ENCODE measurements around the gene DPP9.

The DPP9 gene

DNA sequence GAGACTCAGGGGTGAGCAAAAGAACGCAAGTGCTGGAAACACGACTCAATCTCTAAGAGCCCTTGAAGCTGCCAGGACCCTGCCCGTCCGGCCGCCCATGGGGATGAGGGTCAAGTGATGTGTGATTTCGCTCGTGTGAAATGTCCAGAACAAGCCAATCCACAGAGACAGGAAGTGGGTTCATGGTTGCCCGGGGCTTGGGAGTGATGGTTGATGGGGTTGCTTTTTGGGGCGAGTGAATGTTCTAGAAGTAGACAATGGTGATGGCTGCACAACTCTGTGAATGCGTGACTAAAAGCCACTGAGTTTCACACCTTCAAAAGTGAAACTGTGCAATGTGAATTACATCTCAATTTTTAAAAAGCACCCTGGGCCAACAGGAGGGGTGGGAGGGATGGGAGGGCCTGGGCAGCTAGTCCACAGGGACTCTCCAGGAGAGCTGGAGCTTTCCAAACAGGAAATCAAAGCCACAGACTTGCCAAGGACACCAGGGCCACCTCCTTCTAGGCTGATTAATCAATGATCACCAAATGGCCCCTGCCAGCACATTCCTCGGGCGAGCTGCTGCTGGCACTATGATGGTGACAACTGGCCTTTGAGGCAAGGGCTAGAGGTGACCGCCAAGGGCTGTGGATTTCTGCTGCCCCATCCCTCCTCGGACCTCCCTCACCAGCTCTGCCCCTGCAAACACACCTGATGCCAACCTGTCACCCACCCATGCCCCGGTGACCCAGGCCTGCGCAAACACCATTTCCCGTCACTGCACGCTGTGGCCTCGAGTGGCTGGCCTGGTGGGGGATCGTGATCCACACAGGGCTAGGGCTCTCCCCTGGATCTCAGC, 14.0 kb downstream of the DPP9 start:
- no peak for DNase-seq (ENCODE audit: low read depth in 3 of 3)

DNA sequence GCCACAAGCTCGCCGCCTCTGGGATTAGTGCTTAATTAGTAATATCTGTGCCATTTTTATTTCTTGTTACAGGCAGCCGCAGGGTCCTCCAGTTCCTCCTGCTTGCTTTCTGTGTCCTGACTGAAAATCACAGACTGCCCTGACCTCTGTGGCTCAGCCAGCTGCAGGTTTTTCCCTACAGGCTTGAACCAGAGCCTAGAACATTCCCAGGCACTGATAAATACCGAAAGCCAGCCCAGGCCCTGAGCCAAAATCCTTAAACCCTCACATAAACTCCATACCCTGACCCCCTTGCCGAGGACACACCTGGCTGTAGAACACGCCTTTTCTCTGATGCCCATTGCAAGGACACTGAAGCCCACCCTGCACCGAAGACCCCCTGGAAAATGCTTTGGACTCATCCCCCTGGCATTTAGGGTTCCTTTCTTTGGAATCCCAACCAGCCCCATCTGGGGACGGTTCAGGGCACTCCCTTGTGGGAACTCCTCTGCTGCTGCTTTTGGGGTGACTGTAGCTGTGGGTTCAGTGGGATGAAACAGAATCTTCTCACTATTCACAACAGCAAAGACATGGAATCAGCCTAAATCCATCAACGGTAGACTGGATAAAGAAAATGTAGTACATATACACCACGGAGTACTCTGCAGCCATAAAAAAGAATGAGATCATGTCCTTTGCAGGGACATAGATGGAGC, 15.5 kb downstream of the DPP9 start:
- DNase-seq (ENCODE audit: low read depth in 3 of 3): no peak

DNA sequence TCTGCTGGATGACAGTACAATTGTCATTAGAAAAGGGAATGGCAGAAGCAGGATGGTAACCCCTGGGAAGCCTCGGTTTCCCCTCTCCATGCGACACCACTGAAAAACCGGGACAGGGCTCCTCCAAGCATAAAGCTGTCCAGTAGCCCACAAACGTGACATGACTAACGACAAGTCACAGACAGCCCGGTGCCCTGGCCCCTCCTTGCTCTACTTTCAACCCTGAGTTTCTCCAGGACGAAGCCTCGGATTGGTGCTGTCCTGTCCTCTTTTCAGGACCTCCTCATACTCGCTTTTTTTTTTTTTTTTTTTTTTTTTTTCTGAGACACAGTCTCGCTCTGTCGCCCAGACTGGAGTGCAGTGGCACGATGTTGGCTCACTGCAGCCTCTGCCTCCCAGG, 16.3 kb downstream of the DPP9 start:
- DNase-seq (ENCODE audit: low read depth in 3 of 3): no peak

DNA sequence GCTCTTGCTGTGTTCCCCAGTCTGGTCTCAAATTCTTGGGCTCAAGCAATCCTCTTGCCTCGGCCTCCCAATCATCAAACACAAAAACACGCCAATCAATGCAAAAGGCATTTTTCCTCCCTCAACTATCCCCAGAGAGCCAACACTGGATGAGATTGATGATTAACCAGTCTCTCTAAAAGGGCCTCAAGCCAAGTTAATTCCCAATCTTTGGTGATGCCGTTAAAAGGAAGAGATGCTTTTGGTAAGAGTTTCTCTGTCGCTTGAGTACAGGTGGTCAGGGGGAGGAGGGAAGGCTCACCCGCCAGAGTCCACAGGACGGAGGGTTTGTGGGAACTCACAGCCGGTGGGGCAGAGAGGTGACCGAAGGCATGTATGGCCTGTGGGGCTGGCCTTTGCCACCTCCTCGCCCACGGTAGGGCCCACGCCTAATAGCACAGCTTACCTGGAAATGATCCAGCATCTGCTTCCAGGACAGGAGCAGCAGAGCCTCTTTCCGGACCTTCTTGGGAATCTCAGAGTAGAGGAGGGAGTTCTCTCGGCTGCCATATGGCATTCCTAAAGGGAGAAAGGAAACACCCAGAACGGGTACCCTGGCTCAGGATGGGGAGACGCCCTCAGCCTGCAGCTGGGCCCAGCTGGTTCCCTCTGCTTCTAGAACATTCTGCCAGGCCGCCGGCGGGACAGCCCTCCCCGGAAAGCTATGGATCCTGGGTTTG, 18.1 kb downstream of the DPP9 start:
- no peak for DNase-seq (ENCODE audit: low read depth in 3 of 3)

DNA sequence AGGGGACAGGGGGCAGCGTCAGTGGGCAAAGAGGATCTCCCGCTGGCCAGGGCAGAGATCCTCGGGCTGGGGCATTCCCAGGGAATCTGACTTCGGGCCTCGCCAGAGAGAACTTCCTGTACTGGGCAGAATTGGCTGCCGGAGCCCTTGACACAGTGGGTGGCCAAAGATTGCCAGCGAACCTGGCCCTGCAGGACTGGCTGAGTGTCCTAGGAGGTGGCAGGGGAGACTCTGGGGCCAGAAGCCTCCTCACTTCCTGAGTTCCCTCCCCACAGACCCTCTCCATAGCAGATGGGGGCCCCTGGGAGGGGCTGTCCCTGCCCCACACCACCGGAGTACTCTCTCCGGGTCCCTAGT, 19.3 kb downstream of the DPP9 start:
- no peak for DNase-seq (ENCODE audit: low read depth in 3 of 3)

DNA sequence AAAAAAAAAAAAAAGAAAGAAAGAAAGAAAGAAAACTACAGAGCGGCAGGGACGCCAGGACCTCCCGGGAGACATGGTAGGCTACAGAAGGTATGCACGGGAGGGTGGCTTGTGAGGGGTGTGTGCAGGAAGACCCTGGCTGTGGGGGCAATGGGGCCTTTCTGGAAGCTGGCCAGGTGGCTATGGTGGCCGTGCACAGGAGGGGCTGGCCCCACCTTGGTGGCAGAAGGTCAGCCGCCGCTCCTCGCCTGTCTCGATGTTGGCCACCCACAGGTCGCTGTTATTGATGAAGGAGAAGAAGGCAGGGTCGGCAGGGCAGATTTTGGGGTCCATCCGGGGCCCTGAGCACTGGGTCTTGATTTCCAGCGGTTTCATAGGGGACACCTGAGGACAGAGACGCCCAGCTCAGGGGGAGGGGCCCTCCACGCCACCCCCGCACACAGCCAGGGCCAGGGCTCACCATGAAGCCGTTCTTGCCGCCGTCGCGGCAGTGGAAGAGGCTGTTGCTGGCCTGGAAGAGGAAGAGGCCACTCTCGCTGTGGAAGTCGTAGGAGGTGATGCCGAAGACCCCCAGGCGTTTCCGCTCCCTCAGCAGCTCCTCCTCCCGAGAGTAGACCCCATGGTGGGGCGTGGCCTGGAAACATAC, 19.8 kb downstream of the DPP9 start:
- DNase-seq (ENCODE audit: low read depth in 3 of 3): no peak

DNA sequence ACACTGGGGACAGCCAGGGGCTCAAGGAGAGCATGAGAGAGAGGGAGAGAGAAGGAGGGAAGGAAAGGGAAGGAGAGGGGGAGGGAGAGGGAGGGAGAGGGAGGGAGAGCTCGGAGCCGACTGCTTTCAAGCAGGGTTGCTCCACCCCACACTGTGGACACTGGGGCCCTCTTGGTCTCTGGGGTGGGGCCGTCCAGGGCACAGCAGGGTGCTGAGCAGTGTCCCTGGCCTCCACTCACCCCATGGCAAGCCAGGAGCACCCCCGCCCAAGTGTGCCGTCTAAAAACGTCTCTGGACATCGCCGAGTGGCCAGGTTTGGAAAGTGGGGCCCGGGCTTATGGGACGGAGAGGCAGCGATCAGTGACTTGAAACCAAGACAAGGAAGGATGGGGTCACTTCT, 20.9 kb downstream of the DPP9 start:
- no peak for DNase-seq (ENCODE audit: low read depth in 3 of 3)

DNA sequence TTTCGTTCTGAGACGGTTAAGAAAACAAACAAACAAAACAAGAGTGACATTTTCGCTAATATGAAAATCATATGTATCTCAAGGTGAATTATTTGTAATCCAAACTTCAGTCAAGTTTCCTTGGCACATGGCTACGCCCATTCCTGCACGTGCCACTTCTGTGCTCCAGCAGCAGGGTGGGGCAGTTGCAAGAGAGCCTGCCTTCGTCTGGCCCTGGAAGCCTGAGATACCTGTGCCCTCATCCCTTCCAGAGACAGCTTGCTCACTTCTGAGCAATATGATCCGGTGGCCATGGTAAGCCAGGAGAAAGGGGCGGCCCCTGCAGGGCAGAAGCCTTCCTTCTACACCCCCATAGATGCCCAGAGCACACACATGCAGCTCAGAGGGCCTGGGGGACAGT, 22.1 kb downstream of the DPP9 start:
- DNase-seq (ENCODE audit: low read depth in 3 of 3): no peak

DNA sequence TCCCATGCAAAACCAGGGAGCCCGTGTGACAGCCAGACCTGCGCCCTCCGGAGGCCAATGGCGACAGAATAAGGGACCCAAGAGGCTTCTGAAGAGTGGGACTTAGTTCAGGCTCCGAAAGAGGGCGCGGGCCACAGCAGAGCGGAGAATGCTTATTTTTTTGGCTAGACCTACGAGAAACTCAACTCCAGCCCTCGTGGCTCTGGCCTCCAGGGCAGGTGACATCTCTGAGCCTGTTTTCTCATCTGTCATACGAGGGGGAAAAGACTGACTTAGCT, 23.0 kb downstream of the DPP9 start:
- no peak for DNase-seq (ENCODE audit: low read depth in 3 of 3)

DNA sequence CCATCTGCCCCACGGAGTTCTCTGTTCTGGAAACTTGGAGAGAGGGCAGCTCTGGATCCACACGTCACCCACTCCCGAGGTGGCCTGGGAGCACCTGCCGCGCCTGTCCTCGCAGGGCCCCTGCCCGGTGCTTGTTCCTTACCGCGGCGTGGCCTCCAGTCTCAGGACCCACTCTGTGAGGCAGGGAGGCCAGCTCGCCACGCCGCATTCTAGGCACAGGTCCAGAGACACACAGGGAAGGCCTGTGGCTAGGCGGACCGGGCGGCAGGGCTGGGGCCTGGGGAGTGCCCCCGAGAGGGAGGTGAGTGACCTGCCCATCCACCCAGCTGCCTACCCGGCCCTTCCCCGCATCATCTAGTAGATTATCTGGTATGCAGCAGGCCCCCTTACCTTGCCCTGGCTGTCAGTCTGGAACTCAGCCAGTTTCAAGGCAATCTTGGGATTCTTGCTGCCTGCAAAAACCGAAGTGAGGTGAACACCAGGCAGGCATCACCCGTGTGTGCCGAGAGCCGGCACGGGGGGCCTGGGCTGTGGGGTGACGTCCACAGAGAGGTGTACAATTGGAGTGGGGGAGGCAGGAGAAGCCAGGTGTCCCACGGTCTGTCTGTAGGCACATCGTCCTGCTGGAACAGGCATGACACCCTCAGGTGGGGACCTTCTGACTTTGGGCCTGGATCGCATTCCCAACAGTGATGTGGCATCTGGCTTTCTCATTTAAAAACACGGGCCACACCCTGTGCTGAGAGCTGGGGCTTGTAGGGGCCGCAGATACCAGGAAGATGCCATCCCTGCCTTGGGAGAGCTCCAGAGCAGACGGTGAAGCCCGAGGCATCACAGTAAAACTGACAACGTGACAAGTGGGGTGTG, 23.6 kb downstream of the DPP9 start:
- no peak for DNase-seq (ENCODE audit: low read depth in 3 of 3)

DNA sequence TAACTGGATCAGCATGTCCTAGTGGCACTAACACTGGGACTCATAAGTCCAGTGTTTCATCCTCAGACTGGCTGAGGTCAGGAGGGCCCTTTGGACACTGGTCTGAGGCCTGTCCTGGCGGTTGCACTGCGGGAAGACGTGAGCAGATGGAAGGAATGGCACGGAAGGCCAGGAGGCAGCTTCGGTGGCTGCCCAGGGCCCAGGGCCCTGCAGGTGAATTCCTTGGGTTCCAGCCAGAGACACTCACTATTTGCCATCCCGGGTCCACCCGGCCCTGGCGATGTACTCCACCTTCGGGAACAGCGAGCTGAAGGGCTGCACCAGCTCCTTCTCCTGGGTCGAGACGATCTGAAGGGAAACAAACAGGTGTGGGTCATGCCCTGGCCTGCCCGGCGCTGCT, 26.3 kb downstream of the DPP9 start:
- DNase-seq (ENCODE audit: low read depth in 3 of 3): no peak

DNA sequence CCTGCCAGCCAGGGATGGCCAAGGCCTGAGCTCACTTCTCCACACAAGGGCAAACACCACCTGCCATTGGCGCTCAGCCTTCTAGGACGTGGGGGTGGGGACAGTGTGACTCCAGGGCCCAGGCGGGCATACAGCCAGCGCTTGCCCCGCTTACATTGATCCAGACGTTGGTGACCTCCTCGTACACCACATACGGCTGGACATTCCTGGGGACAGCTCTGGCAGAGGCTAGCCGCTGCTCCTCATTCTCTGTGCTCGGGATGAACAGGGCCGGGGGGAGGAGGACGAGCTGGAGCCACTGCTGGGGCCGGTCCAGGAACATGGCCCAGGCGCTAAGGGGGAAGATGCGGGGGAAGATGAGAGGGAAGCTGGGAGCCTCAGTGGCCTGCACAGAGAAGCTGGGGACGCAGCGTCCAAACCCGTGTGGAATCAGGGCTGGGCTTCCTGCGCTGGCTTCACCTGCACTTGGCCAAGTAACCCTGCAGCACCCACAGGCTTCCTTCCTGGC, 28.4 kb downstream of the DPP9 start:
- no peak for DNase-seq (ENCODE audit: low read depth in 3 of 3)

DNA sequence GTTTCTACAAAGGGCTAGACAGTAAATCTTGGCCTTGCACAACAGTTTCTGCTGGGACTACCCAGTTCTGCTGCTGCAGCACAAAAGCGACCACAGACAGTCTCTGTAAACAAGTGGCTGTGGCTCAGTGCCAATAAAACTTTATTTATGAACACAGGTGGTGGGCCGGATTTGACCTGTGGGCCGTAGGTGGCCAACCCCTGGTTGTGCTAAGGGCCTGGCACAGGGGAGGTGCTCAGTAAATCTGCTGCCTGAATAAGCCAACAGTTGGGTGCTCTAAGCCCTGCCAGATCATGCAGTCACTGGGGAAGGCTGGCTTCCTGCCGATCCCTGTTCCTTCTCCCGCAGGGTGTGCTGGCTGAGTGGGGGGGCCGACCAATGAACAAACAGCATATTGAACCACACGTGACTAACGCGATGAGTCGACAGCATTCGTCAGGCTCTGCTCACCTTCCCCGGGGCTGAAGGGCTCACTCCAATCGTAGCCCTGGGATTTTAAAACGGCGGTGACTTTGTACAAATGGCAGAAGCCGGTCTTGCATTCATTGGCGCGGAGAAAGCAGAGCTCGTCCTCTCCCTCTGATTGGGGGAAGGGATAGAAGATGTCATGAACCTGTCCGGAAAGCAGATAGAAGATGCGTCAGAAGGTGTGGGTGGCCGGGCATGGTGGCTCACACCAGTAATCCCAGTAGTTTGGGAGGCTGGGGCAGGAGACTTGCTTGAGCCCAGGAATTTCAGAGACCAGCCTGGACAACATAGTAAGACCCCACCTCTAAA, 29.2 kb downstream of the DPP9 start:
- DNase-seq (ENCODE audit: low read depth in 3 of 3): no peak

DNA sequence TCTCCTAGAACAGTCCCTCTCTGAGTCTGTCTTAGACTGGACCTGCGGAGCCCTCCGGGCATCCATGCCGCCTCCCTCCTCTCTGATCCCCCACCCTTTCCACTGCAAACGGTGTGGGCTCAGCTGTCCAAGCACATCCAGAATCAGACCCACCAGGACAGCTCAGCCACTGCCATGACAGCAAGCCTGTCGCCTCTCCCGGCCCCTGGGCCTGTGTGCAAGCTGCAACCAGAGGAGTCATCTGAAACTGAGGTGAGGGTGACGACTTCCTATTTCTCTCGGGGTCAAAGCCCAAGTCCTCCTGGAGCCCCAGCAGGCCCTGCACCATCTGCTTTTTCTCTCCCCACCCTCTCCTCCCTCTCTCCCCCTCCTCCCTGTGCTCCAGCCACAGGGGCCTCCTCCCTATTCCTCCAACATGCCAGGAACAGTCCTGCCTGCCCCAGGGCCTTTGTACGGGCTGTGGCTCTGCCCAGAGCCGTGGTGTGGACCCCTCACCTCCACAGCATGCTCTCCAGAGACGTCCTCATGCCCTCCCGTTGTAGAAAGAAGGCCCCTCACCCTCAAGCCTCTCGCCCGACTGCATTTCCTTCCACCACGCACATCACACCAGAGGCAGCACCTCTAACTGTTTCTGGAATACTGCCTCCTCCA, 30.0 kb downstream of the DPP9 start:
- DNase-seq (ENCODE audit: low read depth in 3 of 3): no peak

DNA sequence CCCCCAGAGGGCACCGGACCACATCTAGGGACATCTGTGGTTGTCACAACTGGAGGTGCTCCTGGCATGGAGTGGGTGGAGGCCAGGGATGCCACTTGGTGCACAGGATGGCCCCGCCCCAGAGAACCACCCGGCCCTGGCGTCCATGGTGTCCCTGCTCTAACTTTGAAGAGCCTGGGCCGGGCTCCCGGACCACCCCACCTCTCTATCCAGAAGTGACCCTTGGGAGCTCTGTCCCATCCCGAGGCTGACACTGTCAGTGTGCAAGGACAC, 30.6 kb downstream of the DPP9 start:
- DNase-seq (ENCODE audit: low read depth in 3 of 3): no peak

DNA sequence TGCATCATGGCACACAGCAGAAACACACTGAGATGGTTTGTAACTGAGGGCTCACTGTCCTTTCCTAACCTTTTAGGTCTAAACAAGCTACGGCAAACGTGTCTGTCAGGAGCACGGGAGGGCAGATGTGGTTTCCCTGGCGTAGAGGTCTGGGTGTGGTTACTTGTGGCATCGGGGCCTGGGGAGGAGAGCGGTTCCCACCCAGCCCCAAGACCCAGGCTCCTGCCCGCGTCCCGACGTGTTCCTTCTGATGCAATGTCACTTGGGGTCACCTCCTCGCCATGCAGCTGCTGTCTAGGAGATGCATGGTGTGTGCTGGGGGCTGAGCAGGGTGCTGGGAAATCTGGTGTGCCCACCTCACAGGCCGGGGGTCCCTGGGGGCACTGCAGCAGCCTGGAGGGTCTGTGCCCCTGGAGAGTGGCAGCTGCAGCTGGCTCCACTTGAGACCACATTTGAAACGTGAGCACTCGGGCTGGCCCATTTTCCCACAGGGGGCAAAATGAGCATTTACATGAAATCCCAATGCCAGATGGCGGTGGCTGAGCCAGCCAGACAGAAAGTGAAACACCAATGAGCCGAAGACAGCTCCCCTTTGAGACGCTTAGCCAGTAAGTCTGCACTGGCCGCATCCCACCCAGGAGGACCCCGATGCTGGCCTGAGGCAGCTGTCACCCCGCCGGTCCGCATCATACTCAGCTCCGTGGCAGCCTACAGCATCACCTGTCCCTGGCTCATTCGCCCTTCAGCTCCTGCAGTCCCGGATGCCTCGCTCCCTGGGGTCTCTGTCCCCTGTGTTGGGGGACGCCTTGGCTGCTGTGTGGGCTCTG, 31.2 kb downstream of the DPP9 start:
- DNase-seq (ENCODE audit: low read depth in 3 of 3): no peak

DNA sequence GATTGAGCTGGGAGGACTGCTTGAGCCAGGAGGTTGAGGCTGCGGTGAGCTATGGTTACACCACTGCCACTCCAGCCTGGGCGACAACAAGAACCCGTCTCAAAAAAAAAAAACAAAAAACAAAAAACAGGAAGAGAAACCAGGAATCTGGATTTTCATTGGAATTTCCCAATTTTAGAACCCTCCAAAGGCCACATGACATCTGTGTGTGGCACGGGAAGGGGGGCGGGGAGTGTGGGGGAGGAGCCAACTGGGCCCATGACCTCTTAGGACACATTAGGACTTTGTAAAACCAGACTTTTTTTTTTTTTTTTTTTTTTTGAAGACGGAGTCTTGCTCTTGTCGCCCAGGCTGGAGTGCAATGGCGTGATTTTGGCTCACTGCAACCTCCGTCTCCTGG, 32.3 kb downstream of the DPP9 start:
- no peak for DNase-seq (ENCODE audit: low read depth in 3 of 3)

DNA sequence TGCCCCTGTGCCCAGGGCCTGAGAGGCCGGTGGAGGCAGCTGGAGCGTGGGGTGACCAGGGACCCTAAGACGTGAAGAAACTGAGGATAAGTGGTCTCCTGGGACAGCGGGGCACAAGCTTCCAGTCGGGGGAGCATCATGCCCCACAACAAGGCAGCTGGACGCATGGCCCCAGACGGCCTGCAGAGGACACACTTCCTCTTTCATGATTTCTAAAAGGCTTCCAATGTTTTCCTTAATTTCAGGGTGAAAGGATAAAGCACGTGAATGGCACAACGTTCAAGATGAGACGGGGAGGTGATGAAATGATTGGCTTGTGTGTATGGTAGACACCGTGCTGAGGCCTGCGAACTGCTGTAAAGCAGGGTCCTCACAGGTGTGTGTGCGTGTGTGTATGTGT, 33.3 kb downstream of the DPP9 start:
- DNase-seq (ENCODE audit: low read depth in 3 of 3): no peak

DNA sequence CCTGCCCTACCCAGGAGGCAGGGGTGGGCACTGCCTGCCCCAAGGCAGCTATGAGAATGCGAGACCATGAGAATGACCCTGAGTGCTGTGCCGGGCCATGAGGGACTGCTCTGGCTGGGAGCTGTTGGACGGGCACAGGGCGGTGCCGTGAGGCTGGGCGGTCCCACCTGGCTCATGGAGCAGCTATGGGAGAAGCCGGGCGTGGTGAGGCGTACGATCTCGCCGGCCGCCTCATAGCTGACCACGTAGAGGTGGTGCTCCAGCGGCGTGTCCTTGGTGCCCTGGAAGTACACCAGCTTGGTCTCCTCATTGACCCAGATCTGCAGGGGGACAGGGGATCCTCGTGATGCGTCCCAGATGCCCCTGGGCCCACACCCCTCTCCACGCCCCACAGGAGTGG, 34.2 kb downstream of the DPP9 start:
- DNase-seq (ENCODE audit: low read depth in 3 of 3): no peak

DNA sequence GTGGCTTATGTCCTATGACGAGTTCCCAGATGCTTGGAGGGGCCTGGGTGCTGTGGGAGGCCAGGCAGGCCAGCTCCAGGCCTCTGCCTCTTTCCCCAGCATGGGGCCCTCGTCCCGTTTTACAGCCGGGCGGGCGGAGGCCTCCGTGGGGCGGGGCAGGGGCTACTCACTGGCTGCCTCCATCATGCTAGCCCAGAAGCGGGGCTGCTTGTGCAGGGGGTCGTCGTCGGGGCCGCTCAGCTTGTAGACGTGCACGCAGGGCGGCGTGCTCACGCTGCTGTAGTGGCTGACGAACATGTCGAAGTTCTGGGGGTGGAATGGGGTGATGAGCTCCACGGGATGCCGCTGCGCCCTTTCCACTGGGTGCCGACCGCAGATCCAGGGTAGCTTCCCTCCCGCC, 35.1 kb downstream of the DPP9 start:
- DNase-seq (ENCODE audit: low read depth in 3 of 3): no peak
